ENCODE results near the gene TDRD5. TPM values are rescaled to one million over a fixed set of nuclear protein-coding genes. Genes with fewer than 3 reads are reported as not detected.
A peak's percentile ranks its signal among the peaks of the same experiment; 100 is the strongest.

The TDRD5 gene
- total RNA-seq, 1 experiment from 2014 or later: not detected

- POLR2A ChIA-PET: no interaction called here
- no peaks in the 10 kb centered on the region for H3K27me3 Mint-ChIP-seq (ENCODE audit: insufficient read depth, unreplicated experiment)
- intact Hi-C loops (cut with micrococcal nuclease): no loop called here
- no TSS peak for BruUV-seq (replicated peaks)
- TF ChIP-seq CTCF (IDR thresholded peaks at IDR 0.05; ENCODE audit: unreplicated experiment): no peak
- no peak for DNase-seq (ENCODE audit: unreplicated experiment)
- CTCF ChIA-PET: interaction anchor here (0.5 kb wide), 1 partner anchor 93 kb away, joined by 3 read pairs; no protein-coding TSS in a partner anchor
- no peak overlapping the region for H3K27ac Mint-ChIP-seq (ENCODE audit: low read depth, unreplicated experiment)
- H3K9me3 Mint-ChIP-seq (ENCODE audit: unreplicated experiment): no peaks in the 10 kb centered on the region
- no peak overlapping the region for H3K4me3 Mint-ChIP-seq (ENCODE audit: unreplicated experiment)
- peaks cover 14% of the 10 kb centered on the region for H3K4me1 Mint-ChIP-seq (ENCODE audit: insufficient read depth, unreplicated experiment)
- no peaks in the 10 kb centered on the region for H3K36me3 Mint-ChIP-seq (ENCODE audit: insufficient read depth, unreplicated experiment)
Observed at GRCh38 chr1:179548666-179549367, 42.8 kb upstream of the TDRD5 start.

GRCh38 chr1:179549368-179549700, 42.3 kb upstream of the TDRD5 start:
- Mint-ChIP-seq H3K4me3 (ENCODE audit: unreplicated experiment) (no peak overlapping the region), H3K4me1 (ENCODE audit: insufficient read depth, unreplicated experiment) (peaks cover 14% of the 10 kb centered on the region), H3K36me3 (ENCODE audit: insufficient read depth, unreplicated experiment) (no peaks in the 10 kb centered on the region), H3K27ac (ENCODE audit: low read depth, unreplicated experiment) (no peak overlapping the region), H3K27me3 (ENCODE audit: insufficient read depth, unreplicated experiment) (no peaks in the 10 kb centered on the region), H3K9me3 (ENCODE audit: unreplicated experiment) (no peaks in the 10 kb centered on the region)
- ChIA-PET POLR2A (no interaction called here), CTCF (no interaction called here)
- intact Hi-C loops (cut with micrococcal nuclease): no loop called here
- no TSS peak for BruUV-seq (replicated peaks)
- no peak for TF ChIP-seq CTCF (IDR thresholded peaks at IDR 0.05; ENCODE audit: unreplicated experiment)
- no peak for DNase-seq (ENCODE audit: unreplicated experiment)

GRCh38 chr1:179550746-179551682, 40.6 kb upstream of the TDRD5 start:
- BruUV-seq (replicated peaks): no TSS peak
- H3K27me3 Mint-ChIP-seq (ENCODE audit: insufficient read depth, unreplicated experiment): peaks cover 11% of the 10 kb centered on the region
- H3K36me3 Mint-ChIP-seq (ENCODE audit: insufficient read depth, unreplicated experiment): no peaks in the 10 kb centered on the region
- no peaks in the 10 kb centered on the region for H3K9me3 Mint-ChIP-seq (ENCODE audit: unreplicated experiment)
- TF ChIP-seq CTCF (IDR thresholded peaks at IDR 0.05; ENCODE audit: unreplicated experiment): no peak
- no peak overlapping the region for H3K27ac Mint-ChIP-seq (ENCODE audit: low read depth, unreplicated experiment)
- CTCF ChIA-PET: interaction anchor here (0.6 to 2.0 kb wide), 3 partner anchors 13 to 264 kb away, joined by 3 to 6 read pairs (median 4); no protein-coding TSS in a partner anchor
- POLR2A ChIA-PET: interaction anchor here (0.6 to 1.2 kb wide), 2 partner anchors 13 to 403 kb away, joined by 3 read pairs; no protein-coding TSS in a partner anchor
- intact Hi-C loops (cut with micrococcal nuclease): no loop called here
- H3K4me1 Mint-ChIP-seq (ENCODE audit: insufficient read depth, unreplicated experiment): peaks cover 14% of the 10 kb centered on the region
- DNase-seq (ENCODE audit: unreplicated experiment): peak; percentile 79
- H3K4me3 Mint-ChIP-seq (ENCODE audit: unreplicated experiment): no peak overlapping the region

- H3K36me3 Mint-ChIP-seq (ENCODE audit: insufficient read depth, unreplicated experiment): no peaks in the 10 kb centered on the region
- DNase-seq (ENCODE audit: unreplicated experiment): no peak
- CTCF ChIA-PET: no interaction called here
- TF ChIP-seq CTCF (IDR thresholded peaks at IDR 0.05; ENCODE audit: unreplicated experiment): no peak
- intact Hi-C loops (cut with micrococcal nuclease): no loop called here
- POLR2A ChIA-PET: no interaction called here
- peaks cover 14% of the 10 kb centered on the region for H3K27me3 Mint-ChIP-seq (ENCODE audit: insufficient read depth, unreplicated experiment)
- no peaks in the 10 kb centered on the region for H3K9me3 Mint-ChIP-seq (ENCODE audit: unreplicated experiment)
- peaks cover 14% of the 10 kb centered on the region for H3K4me1 Mint-ChIP-seq (ENCODE audit: insufficient read depth, unreplicated experiment)
- no peak overlapping the region for H3K27ac Mint-ChIP-seq (ENCODE audit: low read depth, unreplicated experiment)
- BruUV-seq (replicated peaks): no TSS peak
- no peak overlapping the region for H3K4me3 Mint-ChIP-seq (ENCODE audit: unreplicated experiment)
Observed at GRCh38 chr1:179554427-179554826, 37.2 kb upstream of the TDRD5 start.
